GM11168 (cell line): ENCODE measurements around the gene SLC22A4.

Experiments
- in situ Hi-C: fragments of 300-500 bp; cut with MboI; formaldehyde crosslinking; loops from one replicate; pipeline ENCODE4 v1.12.0; 2022; ENCODE audit warnings: low sequenced_read_pairs; ENCODE audit not compliant: unreplicated experiment

Gene SLC22A4

GRCh38 chr5:132385326-132386105 is 91.3 kb downstream of the SLC22A4 start:
- in situ Hi-C loops = loop anchor here (10.0 kb wide), 1 partner anchor 439 kb away; no protein-coding TSS in a partner anchor

GRCh38 chr5:132386644-132387286 is 92.6 kb downstream of the SLC22A4 start:
- in situ Hi-C loops = loop anchor here (10.0 kb wide), 1 partner anchor 438 kb away; no protein-coding TSS in a partner anchor

DNA sequence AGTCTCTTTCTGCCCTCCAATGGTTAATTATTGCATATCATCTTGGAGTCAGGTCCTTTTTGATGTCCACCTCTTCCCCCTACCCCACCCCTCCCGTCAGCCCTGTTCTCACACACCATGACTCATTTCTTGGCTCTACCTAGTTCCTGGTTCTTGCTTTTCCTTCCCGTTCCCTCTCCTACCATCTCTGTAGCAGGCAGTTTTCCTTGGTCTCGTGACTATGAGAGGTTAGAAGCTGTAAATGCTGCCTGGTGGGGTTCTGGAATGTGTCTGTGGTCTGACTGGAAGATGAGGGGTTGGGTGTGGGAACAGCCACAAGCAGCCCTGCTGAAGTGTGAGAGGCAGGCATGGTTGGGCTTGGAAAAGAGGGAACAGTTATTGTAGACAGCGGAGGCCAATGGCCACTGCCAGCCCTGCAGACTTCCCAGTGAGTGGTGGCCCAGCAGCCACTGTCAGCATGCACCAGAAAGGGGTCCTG is 93.5 kb downstream of the SLC22A4 start:
- in situ Hi-C loops = loop anchor here (10.0 kb wide), 1 partner anchor 437 kb away; no protein-coding TSS in a partner anchor

GRCh38 chr5:132388244-132389050 is 94.3 kb downstream of the SLC22A4 start:
- in situ Hi-C loops = loop anchor here (10.0 kb wide), 1 partner anchor 436 kb away; no protein-coding TSS in a partner anchor

- in situ Hi-C loops = loop anchor here (10.0 kb wide), 1 partner anchor 436 kb away; no protein-coding TSS in a partner anchor
Measured at GRCh38 chr5:132389051-132389331, 94.8 kb downstream of the SLC22A4 start.

DNA sequence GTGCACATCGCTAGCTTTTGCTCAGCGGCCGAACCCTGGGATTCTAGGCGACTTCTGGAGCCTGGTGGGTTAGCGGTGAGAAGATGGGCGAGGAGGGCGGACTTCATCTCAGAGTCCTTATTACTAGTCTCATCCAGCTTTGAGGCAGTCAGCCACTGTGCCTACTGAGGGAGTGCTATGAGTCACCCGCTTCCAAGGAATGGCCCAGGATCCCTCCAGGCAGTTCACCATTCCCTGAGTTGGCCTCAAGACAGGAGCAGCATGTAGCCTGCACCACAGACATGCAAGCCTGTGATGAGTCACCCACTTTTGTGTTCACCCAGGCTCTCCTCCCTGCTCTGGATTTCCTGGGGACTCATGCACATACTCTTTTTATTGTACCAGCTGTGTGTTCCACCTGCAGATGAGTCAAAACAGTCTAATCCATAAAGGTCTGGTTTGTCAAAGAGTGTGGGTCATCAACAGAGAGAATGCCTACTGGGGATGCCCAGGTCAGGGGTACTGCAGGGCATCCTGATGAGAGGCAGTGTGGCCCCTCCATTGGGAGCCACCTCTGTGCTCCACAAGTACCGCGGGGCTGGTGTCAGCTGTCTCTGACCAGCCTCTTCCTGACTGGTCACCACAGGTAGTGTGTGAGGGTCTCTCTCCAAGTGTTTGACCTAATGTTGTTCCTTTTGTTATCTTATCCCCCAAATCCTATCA is 95.5 kb downstream of the SLC22A4 start:
- in situ Hi-C loops = loop anchor here (10.0 kb wide), 1 partner anchor 435 kb away; no protein-coding TSS in a partner anchor

GRCh38 chr5:132391247-132391646 is 97.1 kb downstream of the SLC22A4 start:
- in situ Hi-C loops = no loop called here

GRCh38 chr5:132391870-132392269 is 97.7 kb downstream of the SLC22A4 start:
- in situ Hi-C loops = no loop called here

- in situ Hi-C loops = no loop called here
Measured at GRCh38 chr5:132392411-132392810, 98.2 kb downstream of the SLC22A4 start.

GRCh38 chr5:132392978-132393825 is 99.0 kb downstream of the SLC22A4 start:
- in situ Hi-C loops = no loop called here
